Omental fat pad (tissue), 4 donors: ENCODE results near the gene DFFB. TPM values are rescaled to one million over a fixed set of nuclear protein-coding genes. Genes with fewer than 3 reads are reported as not detected.

Experiments used
- ATAC-seq: fragments of 150-250 bp; one replicate; pipeline ENCODE4 v1.9.1; 2016; ENCODE audit warnings: mild to moderate bottlenecking, moderate library complexity; ENCODE audit not compliant: low FRiP score
- DNase-seq: peaks from one replicate; pipeline ENCODE4 v3.0.0-alpha.2; 2019; ENCODE audit warnings: low spot score
- CTCF ChIP-seq, 3 donors: fragments of 450-650 bp; IDR thresholded peaks; one replicate each; pipeline ENCODE4 v1.5.1; 2016 to 2017; ENCODE audit warnings: antibody characterized with exemption in 3 of 3, mild to moderate bottlenecking in 3 of 3, moderate library complexity in 2 of 3
- total RNA-seq, 4 donors: library from RNA; depleted of rRNA; stranded (reverse); fragments of >200 nt; gene quantifications; one replicate each; pipeline ENCODE4 v1.1.0, GENCODE V29; 2016

Gene DFFB
- total RNA-seq, 4 donors from 2014 or later: 4.6 to 16.2 (median 6.9) TPM

- no peak for TF ChIP-seq CTCF (IDR thresholded peaks at IDR 0.05)
- DNase-seq (no peak), ATAC-seq (peak; percentile 53)
Measured at GRCh38 chr1:3868464-3869006, 11.3 kb downstream of the DFFB start.

GRCh38 chr1:3869751-3870301 is 12.6 kb downstream of the DFFB start:
- ATAC-seq (no peak), DNase-seq (no peak)
- no peak for TF ChIP-seq CTCF (IDR thresholded peaks at IDR 0.05)

GRCh38 chr1:3871451-3871805 is 14.2 kb downstream of the DFFB start:
- no peak for DNase-seq
- TF ChIP-seq CTCF (IDR thresholded peaks at IDR 0.05): no peak
- ATAC-seq: no peak

GRCh38 chr1:3872546-3872945 is 15.3 kb downstream of the DFFB start:
- DNase-seq: no peak
- ATAC-seq: no peak
- TF ChIP-seq CTCF (IDR thresholded peaks at IDR 0.05): no peak

GRCh38 chr1:3874736-3875135 is 17.5 kb downstream of the DFFB start:
- DNase-seq (no peak), ATAC-seq (no peak)
- TF ChIP-seq CTCF (IDR thresholded peaks at IDR 0.05): no peak

GRCh38 chr1:3876716-3877115 is 19.4 kb downstream of the DFFB start:
- ATAC-seq: no peak
- no peak for DNase-seq
- TF ChIP-seq CTCF (IDR thresholded peaks at IDR 0.05): no peak

- no peak for ATAC-seq
- no peak for TF ChIP-seq CTCF (IDR thresholded peaks at IDR 0.05)
- DNase-seq: no peak
Measured at GRCh38 chr1:3879099-3879498, 21.8 kb downstream of the DFFB start.
